HepG2 (cell line): ENCODE data around the gene PRKCZ. TPM values are rescaled to one million over a fixed set of nuclear protein-coding genes. Genes with fewer than 3 reads are reported as not detected.

Experiments used
- ATAC-seq: fragments of 200-7000 bp; cut with Tn5 transposase; 3 replicates; pipeline ENCODE4 v1.9.1; 2020; ENCODE audit warnings: mild to moderate bottlenecking, moderate library complexity
- BruUV-seq: library from RNA; stranded (reverse); fragments of 400-500 nt; replicated peaks from 2 replicates; lab custom pipeline; 2021; lab: Mats Ljungman, UMichigan
- CTCF ChIA-PET: fragments of 300-600 bp; formaldehyde crosslinking; extraction: SDS; loops from one replicate; lab custom pipeline; 2021; ENCODE audit warnings: low total read pairs, inconsistent platforms, low intra/inter-chr PET ratio; lab: Yijun Ruan, JAX
- POLR2A ChIA-PET: fragments of 350-600 bp; sonication (Branson Sonifier 250); formaldehyde crosslinking; loops from one replicate; lab custom pipeline; 2020; ENCODE audit warnings: antibody characterized with exemption, inconsistent platforms; lab: Yijun Ruan, JAX
- DNase-seq: peaks from one replicate; pipeline ENCODE4 v3.0.0-alpha.2; 2015; ENCODE audit warnings: low spot score
- FAIRE-seq: peaks from 3 replicates; lab custom pipeline; 2011; peaks lifted over from hg19 to GRCh38; lab: Jason Lieb, UNC
- H2AFZ ChIP-seq: one replicate; pipeline ENCODE4 v1.6.1; 2011; ENCODE audit warnings: low read length, inconsistent platforms
- H3K27ac ChIP-seq: fragments of 300-600 bp; 3 replicates; pipeline ENCODE4 v1.8.0; 2011; ENCODE audit warnings: mixed run types, mild to moderate bottlenecking, mixed read lengths, low read length, inconsistent platforms; ENCODE audit not compliant: insufficient read depth; ENCODE audit errors: extremely low read length
- H3K27me3 ChIP-seq, 2 experiments: fragments of 200-600 bp in 1 of 2; 2 replicates in 1 of 2; 3 replicates in 1 of 2; pipeline versions ENCODE4 v1.6.0 to v1.8.0; 2011; ENCODE audit warnings: low read length in 2 of 2, mild to moderate bottlenecking in 2 of 2, moderate library complexity in 2 of 2, inconsistent platforms in 1 of 2; ENCODE audit not compliant: insufficient read depth in 2 of 2, control insufficient read depth in 1 of 2
- H3K36me3 ChIP-seq, 2 experiments: fragments of 200-600 bp in 1 of 2; replicated peaks in 1 of 2; 2 replicates in 1 of 2; 3 replicates in 1 of 2; pipeline versions ENCODE4 v1.5.1 to v1.8.0; 2011; ENCODE audit warnings: low read length in 2 of 2, inconsistent platforms in 1 of 2; ENCODE audit not compliant: insufficient read depth in 2 of 2, control insufficient read depth in 1 of 2
- H3K4me1 ChIP-seq: 2 replicates; pipeline ENCODE4 v1.5.1; 2012; ENCODE audit warnings: low read length, inconsistent platforms; ENCODE audit not compliant: insufficient read depth
- H3K4me2 ChIP-seq: 2 replicates; pipeline ENCODE4 v1.6.0; 2011; ENCODE audit warnings: low read depth, low read length, inconsistent platforms
- H3K4me3 ChIP-seq, 3 experiments: fragments of 200-600 bp in 1 of 3; sonication (generic), shearing (Covaris generic) in 1 of 3; replicated peaks in 1 of 3; 2 replicates each; pipeline ENCODE4 v1.5.1; 2011 to 2016; ENCODE audit warnings: low read length in 3 of 3, inconsistent platforms in 2 of 3, low read depth in 2 of 3, mild to moderate bottlenecking in 2 of 3, control low read depth in 1 of 3, mixed read lengths in 1 of 3; ENCODE audit not compliant: insufficient read depth in 1 of 3
- H3K79me2 ChIP-seq: one replicate; pipeline ENCODE4 v1.6.1; 2011; ENCODE audit warnings: low read length, inconsistent platforms; ENCODE audit not compliant: insufficient read depth
- H3K9ac ChIP-seq: 2 replicates; pipeline ENCODE4 v1.6.0; 2011; ENCODE audit warnings: mild to moderate bottlenecking, low read depth, low read length, inconsistent platforms; ENCODE audit not compliant: insufficient read depth
- H3K9me3 ChIP-seq: 2 replicates; pipeline ENCODE4 v1.5.1; 2012; ENCODE audit warnings: mild to moderate bottlenecking, low read length
- H4K20me1 ChIP-seq: 2 replicates; pipeline ENCODE4 v1.6.0; 2011; ENCODE audit warnings: inconsistent platforms, mild to moderate bottlenecking, low read length, moderate library complexity; ENCODE audit not compliant: insufficient read depth
- ASH2L ChIP-seq: fragments of 300-600, 200-600 bp; sonication (generic); IDR thresholded peaks from 2 replicates; pipeline ENCODE4 v1.7.0; 2017; ENCODE audit warnings: low read depth, mild to moderate bottlenecking, moderate library complexity, mixed read lengths, low read length; ENCODE audit not compliant: insufficient read length
- EEA1 ChIP-seq: sonication (generic); formaldehyde crosslinking; IDR thresholded peaks from 2 replicates; pipeline ENCODE4 v1.5.1; 2020; ENCODE audit warnings: mild to moderate bottlenecking, missing genetic modification reagents, borderline replicate concordance
- KDM1A ChIP-seq: IDR thresholded peaks from 2 replicates; pipeline ENCODE4 v1.6.1; 2016; ENCODE audit warnings: missing compliant biosample characterization
- WGBS: methylation state at CpG from one replicate; pipeline ENCODE4 v1.1.6; 2017; ENCODE audit warnings: low lambda C conversion rate; 5-methylcytosine and 5-hydroxymethylcytosine counted together
- in situ Hi-C: cut with HindIII; loops from 2 replicates; pipeline ENCODE4 v1.10.0; 2017; ENCODE audit warnings: low pct_unique_long_range_greater_than_20kb; ENCODE audit not compliant: extremely low pct_ligation_motif_present
- intact Hi-C: fragments of 100-400 bp; cut with micrococcal nuclease; formaldehyde crosslinking; loops from one replicate; pipeline ENCODE4 v1.10.0; 2022; ENCODE audit not compliant: unreplicated experiment
- polyA plus RNA-seq, 8 experiments: library from polyadenylated mRNA; depleted of rRNA in 3 of 8; stranded (reverse) in 7 of 8; unstranded in 1 of 8; fragments of >200 nt; fragmentation: Illumina TruSeq in 4 of 8; extraction: Trizol in 4 of 8; gene quantifications; 2 replicates each; pipeline versions ENCODE4 v1.2.1 to v1.2.3, GENCODE V29; 2011 to 2016; ENCODE audit warnings: low read depth in 4 of 8, missing spikeins in 1 of 8, mixed read lengths in 1 of 8; ENCODE audit not compliant: insufficient read depth in 1 of 8
- total RNA-seq, 5 experiments: library from RNA; depleted of rRNA; stranded (reverse); fragments of >200 nt; fragmentation: Illumina TruSeq; extraction: Trizol; gene quantifications; 2 replicates each; pipeline ENCODE4 v1.2.3, GENCODE V29; 2016; ENCODE audit warnings: low read depth in 1 of 5
- TF ChIP-seq, protein P1 (sequence below): sonication (generic); formaldehyde crosslinking; IDR thresholded peaks from 2 replicates; pipeline ENCODE4 v1.4.0; 2020; ENCODE audit warnings: missing genetic modification reagents

The PRKCZ gene
- total and polyA plus RNA-seq, 2 of the 13 experiments (the other 11 are each of a cell fraction or from before 2014, with no cell fraction given), result 34.7 to 85.2 TPM

GRCh38 chr1:2175681-2176454 lies 125.7 kb downstream of the PRKCZ start (continued):
- TF ChIP-seq KDM1A (CRISPR knock-in tag) (no peak), ASH2L (no peak)
- TF ChIP-seq, protein P1, sequence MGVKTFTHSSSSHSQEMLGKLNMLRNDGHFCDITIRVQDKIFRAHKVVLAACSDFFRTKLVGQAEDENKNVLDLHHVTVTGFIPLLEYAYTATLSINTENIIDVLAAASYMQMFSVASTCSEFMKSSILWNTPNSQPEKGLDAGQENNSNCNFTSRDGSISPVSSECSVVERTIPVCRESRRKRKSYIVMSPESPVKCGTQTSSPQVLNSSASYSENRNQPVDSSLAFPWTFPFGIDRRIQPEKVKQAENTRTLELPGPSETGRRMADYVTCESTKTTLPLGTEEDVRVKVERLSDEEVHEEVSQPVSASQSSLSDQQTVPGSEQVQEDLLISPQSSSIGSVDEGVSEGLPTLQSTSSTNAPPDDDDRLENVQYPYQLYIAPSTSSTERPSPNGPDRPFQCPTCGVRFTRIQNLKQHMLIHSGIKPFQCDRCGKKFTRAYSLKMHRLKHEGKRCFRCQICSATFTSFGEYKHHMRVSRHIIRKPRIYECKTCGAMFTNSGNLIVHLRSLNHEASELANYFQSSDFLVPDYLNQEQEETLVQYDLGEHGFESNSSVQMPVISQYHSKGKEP (CRISPR knock-in tag), result no peak
- TF ChIP-seq, all 625 proteins: peak for 0

DNA sequence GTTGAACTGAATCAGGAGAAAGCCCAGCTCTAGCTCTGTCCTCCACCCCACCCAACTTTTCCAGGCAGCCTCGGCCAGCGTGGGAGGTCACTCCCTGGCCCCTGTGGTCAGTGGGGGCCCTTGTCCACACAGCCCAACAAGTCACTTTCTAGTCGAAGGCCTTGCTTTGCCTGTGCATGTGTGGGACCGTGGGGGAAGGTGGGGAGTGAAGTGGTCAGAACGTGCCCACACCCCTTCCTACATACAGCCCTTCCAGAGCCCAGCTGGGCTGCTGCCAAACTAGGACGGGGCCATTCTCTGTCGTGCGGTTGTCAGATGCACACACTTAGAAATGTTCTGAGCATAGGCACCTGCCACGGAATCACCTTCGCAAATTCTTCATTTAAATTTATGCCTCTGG lies 126.4 kb downstream of the PRKCZ start:
- no peak overlapping the region for H3K4me3 ChIP-seq
- H3K4me2 ChIP-seq, result no peak overlapping the region
- H4K20me1 ChIP-seq, result no peaks in the 10 kb centered on the region; the same call in 1 of the 2 replicates
- DNase-seq (no peak), ATAC-seq (no peak), FAIRE-seq (no peak)
- no peaks in the 10 kb centered on the region for H3K9me3 ChIP-seq
- H3K79me2 ChIP-seq, result no peaks in the 10 kb centered on the region
- 95% methylated on average over 8 of the region's 10 CpGs for WGBS
- CTCF ChIA-PET, result no interaction called here
- no peaks in the 10 kb centered on the region for H3K27me3 ChIP-seq
- TF ChIP-seq EEA1 (CRISPR knock-in tag), result no peak
- in situ Hi-C loops (loop anchor here (25.0 kb wide), 1 partner anchor 336 kb away; no protein-coding TSS in a partner anchor), intact Hi-C loops (no loop called here)
- H3K36me3 ChIP-seq, result peaks cover 29 to 62% of the 10 kb centered on the region in 2 experiments
- H2AFZ ChIP-seq, result no peak overlapping the region
- no TSS peak for BruUV-seq
- POLR2A ChIA-PET, result interaction anchor here (1.5 kb wide), 1 partner anchor 13 kb away, joined by 4 read pairs; no protein-coding TSS in a partner anchor
- H3K27ac ChIP-seq, result no peak overlapping the region
- H3K9ac ChIP-seq, result no peak overlapping the region
- no peaks in the 10 kb centered on the region for H3K4me1 ChIP-seq
